GF-D8 (cell line): Measurements from ENCODE around the gene DMWD.

Experiments
- DNase-seq: peaks from one replicate; lab custom pipeline; 2025; lab: John Stamatoyannopoulos, UW

The DMWD gene, protein sequence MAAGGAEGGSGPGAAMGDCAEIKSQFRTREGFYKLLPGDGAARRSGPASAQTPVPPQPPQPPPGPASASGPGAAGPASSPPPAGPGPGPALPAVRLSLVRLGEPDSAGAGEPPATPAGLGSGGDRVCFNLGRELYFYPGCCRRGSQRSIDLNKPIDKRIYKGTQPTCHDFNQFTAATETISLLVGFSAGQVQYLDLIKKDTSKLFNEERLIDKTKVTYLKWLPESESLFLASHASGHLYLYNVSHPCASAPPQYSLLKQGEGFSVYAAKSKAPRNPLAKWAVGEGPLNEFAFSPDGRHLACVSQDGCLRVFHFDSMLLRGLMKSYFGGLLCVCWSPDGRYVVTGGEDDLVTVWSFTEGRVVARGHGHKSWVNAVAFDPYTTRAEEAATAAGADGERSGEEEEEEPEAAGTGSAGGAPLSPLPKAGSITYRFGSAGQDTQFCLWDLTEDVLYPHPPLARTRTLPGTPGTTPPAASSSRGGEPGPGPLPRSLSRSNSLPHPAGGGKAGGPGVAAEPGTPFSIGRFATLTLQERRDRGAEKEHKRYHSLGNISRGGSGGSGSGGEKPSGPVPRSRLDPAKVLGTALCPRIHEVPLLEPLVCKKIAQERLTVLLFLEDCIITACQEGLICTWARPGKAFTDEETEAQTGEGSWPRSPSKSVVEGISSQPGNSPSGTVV

DNA sequence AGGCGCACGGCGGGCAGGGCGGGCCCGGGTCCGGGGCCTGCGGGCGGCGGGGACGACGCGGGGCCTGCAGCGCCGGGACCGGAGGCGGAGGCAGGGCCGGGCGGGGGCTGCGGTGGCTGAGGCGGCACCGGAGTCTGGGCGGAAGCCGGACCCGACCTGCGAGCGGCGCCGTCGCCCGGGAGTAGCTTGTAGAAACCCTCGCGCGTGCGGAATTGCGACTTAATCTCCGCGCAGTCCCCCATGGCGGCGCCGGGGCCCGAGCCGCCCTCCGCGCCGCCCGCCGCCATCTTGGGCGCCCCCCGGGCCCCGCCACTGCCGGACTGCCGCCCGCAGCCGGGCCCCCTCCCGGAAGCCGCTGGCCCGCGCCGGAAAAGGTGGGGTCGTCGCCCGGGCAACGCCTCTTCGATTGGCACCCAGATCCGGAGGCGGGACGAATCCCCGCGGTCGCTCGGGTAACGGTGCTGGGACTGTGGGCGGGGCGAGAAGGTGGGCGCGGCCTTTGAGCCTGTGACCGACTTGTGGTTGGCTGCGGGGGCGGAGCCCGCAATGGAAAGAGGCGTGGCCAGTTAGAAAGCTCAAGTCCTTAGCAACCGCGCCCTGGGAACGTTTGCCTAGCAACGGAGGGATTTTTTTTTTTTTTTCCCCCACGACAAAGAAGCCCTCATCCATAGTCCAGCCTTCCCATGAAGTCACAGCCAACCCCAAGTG lies at the start of gene DMWD:
Gene DMWD, minus strand, starts transcription at position 376 of the 708 bp plus-strand sequence. Its CDS starts 89 bp downstream, at position 287.
- peak; percentile 80 for DNase-seq

DNA sequence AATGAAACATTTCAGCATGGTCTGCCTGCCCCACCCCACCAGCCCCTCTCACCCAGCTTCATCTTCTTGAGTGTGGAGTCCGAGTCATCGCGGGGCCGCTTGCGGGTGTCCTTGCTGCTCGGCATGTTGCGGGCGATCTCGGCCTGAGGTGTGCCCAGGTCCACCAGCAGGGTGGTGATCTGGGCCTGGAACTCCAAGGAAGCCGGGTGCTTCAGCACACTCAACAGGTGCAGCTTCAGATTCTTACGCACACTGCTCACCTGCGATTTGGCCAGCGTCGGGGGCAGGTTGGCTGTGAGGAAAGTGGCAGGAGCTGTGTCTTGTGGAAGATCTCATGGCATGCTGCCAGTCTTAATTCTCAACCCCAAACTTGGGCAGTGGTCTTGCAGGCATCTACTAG lies 49.6 kb upstream of the DMWD start:
- no peak for DNase-seq

DNA sequence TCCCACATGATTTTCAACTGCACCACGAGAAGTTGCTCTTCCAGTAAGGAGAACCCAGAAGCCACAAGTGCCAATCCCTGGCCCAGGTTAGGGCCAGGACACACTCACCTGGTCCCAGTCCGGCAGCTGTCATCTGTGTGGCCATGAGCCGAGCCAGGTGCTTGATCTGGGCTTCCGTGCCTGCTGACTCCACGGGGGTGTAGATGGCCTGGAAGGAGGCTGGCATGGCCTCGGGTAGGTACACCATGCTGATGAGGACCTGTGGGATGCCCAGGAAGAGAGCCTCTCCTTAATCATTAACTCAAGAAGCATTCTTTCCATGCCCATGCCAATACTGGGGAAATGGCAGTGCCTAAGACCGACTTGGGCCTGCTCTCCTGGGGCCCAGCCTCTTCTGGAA lies 42.3 kb upstream of the DMWD start:
- DNase-seq: no peak

DNA sequence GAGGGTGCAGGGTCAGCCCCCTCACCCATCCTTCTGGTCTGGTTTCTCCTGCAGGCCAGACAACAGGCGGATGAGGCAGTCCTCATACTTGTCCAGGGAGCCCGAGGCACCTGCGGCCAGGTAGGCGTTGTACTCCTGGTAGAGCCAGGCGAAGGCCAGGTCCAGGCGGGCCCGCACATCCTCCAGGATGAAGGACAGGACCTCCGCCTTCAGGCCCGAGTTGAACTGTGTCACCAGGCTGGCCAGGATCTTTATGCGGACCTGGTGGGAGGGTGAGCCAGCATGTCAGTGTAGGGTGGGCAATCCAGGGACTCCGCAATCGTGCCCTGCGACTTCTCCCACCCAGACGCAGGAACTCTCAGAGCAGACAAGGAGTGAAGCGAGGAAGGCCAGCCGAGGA lies 36.3 kb upstream of the DMWD start:
- no peak for DNase-seq

DNA sequence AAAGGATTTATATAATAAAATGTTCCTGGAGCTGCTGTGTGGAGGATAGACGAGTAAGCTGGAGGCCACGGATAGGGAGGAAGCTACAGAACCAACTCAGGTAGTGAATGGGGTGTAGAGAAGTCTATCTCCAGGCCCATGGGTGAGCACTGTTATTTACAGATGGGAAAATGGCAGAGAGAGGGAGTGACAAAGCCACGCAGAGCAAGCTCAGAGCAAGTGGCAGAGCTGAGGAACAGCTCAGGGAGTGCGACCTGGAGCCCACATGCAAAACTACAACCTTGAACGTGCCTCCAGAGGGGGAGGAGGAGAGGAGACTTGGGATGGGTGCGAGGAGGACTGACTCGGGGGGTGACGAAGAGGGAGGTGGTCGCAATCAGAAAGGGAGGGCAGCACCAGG lies 35.9 kb upstream of the DMWD start:
- DNase-seq: no peak

DNA sequence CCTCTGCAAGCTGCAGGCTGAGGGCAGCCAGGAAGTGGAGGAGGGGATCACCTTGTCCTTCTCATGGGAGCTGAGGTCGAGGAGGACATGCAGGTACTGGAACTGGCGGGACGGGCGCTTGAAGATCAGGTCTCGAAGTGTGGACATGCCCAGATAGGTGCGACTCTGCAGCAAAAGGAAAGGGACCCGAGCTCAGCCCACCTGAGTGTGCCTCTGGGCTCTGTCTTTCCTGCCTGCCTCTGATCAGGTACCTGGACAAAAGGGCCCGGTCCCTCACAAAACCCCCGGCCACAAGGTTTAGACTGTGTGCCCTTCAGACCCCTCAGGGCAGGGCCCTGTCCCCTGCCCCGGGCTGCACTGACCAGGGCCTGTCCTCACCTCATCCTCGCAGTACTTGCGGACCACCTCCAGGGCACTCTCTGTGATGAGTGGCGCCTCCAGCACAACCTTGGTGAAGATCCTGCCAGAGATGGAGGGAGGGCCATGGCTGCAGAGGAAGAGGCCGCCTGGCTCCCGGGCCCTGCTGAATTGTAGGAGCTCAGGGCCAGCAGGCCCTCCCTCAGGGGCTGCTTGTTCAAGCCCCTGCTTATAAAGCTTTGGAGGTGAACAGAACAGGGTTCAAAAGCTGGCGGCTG lies 34.9 kb upstream of the DMWD start:
- DNase-seq: no peak

DNA sequence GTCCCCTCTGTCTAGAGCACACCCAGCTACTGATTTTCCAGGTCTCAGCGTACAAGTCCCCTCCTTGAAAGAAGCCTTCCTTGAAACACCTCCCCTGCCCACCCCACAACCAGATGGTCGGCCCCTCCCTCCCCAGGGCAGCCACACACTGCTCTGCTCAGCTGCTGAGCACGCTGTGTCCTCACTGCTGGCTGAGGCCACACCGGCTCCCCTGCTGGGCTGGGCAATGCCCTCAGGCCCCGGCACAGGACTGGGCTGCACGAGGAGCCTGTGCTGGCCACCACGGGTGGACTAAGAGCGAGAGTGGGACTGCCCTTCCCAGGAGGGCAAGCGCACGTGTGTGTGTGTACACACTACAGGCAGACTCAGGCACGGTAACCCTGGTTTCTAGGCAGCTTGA lies 34.3 kb upstream of the DMWD start:
- DNase-seq: no peak

DNA sequence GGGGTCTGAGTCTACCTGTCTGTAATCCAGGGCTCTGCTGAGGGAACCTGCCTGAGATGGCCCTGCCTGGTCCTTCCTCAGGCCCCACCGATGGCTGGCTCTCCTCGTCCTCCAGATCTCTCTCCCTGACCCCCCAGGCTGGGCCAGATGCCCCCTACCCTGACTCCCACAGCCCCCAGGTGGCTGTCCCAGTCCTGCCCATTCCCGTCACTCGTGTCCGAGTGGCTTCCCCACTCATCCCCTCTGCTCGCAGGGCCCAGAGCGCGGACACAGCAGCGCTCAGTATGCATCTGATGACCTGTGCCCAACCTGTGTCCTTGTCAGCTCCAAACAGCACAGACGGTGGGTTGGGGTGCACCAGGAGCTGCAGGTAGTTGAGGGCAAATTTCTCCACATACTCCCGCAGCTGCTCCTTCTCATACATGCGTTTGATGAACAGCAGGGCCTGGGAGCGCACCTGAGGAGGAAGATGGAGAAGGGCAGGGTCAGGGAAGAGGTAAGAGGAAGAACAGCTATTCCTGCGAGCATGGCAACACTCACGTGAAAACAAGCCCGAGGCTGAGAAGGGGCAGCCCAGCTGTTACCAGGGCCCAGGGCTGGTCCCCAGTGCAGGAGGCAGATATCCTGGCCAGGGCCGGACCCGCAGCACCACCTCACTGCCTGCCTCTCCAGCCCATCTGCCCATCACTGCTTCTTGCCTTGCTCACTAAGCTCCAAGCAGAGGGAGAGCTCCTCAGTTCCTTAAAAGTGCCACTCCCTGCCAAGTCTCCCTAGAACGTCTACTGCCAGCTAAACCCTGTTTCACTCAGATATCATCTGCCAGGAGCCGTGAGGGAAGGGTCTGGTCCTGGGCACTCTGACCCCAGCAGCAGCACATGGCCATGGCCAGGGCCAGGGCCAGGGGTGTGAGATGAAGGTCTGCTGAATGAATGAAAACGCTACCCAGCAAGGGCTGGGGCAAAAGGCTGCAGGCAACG lies 33.6 kb upstream of the DMWD start:
- DNase-seq: no peak

DNA sequence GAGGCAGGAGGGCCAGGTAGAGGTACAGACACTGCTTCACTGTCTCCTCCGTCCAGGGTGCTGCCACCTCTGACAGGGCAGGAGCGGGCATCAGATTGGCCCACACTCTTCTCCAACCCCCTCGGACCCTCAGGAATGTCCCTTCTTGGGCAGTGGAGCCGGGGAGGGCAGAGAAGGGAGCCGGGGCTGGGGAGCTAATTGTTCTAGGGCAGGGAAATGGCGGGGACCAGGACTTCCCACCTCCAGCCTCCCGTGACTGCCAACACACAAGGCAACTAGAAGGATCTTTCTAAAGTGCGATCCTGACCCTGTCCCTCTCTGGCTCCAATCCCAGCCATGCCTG lies 32.6 kb upstream of the DMWD start:
- DNase-seq: no peak

DNA sequence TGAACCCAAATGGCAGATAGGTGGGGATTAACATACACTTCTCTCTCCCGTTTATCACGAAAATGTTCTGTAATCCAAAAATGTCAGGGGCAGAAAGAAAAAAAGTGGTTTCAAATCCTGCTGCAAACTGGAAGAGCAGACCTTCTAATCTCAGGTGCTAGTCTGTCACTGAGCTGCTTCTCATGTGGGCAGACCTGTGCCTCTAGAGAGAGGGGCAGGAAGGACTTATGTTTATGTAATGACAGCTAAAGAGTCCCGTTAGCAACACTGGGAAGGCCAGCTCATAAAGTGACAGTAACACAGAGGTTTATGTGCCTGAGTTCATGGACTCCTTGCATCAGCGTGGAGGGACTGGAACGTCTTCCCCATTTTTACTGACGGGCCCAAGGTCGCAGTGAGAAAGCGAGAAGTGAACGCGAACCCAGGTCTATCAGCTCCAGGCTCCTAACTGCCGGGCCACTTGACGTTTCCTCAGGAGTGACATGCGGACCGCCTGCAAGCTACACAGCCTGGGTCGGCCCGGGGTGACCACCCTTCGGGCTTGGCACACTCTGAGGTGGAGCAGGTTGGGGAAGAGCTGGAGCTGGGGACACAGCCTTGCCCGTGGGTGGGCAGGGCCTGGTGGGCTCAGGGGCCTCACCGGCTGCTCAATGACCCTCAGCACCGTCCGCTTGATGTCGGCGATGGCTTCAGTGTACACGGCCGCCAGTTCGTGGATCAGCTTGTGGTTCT lies 32.1 kb upstream of the DMWD start:
- DNase-seq: no peak

DNA sequence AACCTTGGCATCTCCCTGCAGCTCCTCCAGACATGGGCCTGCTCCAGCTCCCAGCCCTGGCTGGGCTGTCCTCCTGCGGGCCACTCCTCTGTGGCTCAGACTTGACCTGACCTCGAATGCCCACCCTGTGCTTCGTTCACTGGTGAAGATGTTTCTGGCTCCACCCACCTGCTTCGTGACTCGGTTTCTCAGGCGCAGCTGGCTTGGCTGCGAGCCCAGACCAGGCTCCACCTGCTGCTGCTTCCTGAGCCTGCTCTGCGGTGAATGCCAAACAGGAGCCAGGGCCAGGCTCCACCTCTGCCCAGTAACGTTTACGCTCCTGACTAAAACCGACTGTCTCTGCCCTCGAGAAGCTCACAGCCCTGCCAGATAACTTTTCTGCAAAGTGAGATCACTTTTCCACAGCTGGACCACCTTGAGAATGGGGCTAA lies 31.4 kb upstream of the DMWD start:
- DNase-seq: no peak

DNA sequence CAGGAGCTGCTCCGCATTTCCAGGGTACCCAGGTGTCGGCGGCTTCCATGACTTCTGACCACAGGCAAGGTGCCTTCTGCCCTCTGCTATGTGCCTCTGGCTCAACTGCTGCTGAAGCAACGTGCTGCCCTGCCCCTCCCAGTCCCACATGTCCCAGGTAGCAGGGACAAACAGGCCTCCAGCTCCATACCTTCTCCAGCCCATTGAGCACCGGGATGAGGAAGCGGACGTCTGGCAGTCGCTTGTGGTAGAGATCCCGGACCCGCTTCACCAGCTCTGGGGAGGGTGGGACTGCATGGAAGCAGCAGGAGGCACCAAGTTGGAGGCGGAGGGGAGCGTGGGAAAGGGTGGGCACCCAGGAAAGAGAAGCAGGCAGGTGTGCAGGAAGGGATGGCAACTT lies 30.5 kb upstream of the DMWD start:
- no peak for DNase-seq

DNA sequence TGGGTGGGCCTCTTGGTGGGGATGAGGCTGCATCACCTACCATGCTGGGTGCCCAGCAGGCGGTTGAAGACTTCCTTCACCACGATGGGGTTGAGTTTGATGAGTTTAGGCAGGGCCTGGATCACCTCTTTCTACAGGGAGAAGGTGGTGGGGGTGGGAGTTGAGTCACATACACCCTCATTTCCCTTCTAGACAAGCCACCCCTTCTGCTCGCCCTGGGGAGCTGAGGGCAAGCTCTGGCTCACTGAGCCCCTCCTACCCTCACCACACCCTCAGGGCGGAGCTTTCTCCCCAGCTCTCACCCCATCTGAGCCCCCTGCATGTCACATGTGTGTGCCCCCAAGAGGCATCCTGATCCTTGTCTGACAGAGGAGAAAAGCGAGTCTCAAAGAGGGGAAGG lies 30.1 kb upstream of the DMWD start:
- DNase-seq: no peak

DNA sequence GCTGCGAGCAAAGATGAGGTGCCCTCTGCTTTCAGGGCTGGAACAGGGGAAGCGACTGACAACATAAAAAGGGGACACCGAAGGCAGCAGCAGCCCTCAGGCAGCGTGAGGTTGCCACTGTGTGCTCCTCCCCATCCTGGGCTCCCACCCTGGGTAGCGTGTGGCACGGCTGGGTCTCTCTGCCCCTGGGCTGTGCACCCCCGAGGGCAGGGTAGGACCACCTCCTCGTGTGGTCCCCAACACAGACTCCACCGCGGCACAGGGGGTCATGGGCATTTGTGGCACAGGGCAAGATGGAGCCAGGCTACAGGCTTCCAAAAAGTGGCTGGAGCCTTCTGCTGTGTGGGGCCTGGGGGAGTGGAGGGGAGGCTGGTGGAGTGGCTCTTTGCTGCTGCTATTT lies 28.9 kb upstream of the DMWD start:
- no peak for DNase-seq

DNA sequence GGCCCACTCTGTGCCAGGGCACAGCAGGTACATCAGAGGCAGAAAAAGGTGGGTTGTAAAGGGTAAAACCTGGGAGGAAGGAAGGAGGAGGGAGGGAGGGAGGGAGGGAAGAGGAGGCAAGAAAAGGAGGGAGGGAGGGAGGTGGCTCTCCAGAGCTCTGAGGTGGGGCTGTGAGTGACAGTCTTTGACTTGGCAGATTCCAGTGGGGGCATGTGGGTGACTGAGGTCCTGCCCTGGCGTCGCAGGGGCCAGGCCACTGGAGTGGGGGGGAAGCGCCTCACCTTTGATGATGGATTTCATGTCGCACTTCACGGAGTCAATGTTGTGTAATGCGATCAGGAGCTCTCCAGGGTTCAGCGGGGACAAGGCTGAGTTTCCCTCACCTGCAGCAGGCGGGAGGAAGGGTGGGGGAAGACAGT lies 28.5 kb upstream of the DMWD start:
- DNase-seq: no peak

DNA sequence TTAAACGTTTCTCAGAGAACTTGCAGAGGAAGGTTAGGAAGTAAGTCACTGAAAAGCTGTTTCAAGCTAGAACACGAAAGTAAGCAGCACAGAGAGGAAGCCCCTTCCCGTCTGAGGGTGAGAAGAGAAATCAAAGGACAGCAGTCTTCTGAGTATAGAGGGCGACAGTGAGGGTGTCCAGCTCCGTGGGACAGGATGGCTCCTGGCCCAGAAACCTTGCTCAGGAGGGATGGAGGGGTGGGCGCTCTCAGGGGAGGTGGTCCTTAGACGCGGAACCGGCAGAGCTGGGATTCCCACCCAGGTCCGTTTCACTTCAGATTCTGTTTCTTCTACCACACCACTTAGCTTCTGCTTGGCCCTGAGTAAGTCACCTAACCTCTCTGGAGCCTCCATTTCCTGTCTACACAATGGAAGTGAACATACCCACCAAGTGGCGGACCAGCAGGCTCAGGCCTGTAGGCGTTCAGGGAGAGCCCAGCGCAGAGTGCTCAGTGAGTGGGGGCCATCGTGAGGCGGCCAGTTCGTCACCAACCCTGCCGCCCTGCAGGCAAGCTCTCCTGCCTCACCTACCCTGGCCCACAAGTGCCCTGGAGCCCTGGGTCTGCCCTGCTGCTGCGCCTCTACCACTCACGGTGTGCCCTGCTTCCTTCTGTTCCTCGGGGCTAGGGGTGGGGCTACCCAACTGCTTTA lies 27.9 kb upstream of the DMWD start:
- no peak for DNase-seq

DNA sequence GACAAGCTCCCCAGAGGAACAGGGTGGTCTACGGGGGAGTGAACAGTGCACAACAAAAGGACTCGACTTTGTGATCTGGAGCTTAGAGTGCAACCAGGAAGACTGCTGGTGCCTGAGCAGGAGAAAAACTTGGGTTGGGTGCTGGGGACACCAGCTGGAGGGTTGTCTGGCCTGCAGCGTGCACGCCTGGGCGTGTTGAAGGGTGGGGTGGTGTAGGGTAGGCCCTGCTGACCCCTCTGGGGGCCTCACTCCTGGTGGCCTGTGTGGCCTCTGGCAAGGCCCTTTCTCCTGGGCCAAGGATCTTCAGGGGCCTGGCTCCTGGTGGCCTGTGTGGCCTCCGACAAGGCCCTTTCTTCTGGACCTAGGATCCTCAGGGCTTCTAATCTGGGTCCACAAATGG lies 27.1 kb upstream of the DMWD start:
- DNase-seq: no peak

DNA sequence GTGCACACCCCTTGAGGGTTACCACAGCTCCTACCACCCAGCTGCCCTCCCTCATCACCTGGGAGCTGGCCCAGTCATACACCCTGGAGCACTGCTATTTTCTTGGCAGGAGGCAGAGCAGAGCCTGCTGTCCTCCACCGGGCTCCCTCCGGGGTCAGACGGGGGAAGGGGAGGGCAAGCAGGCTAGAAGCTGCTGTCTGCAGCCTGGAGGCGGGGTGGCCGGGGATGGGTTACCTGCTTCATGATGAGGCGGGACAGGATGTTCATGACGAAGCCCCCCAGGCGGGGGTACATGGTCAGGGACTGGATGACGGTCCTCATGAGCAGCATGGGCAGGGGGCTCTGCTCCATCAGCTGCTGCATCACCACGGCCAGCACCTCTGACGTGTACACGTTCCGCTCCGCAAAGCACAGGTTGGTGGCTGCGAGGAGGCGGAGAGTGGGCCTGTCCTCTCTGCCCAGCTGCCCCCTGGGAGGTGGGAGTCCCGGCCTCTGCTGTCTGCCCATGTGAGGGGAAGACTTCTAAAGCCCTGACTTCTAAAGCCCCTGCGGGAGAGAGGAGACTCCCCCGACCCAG lies 25.2 kb upstream of the DMWD start:
- no peak for DNase-seq

DNA sequence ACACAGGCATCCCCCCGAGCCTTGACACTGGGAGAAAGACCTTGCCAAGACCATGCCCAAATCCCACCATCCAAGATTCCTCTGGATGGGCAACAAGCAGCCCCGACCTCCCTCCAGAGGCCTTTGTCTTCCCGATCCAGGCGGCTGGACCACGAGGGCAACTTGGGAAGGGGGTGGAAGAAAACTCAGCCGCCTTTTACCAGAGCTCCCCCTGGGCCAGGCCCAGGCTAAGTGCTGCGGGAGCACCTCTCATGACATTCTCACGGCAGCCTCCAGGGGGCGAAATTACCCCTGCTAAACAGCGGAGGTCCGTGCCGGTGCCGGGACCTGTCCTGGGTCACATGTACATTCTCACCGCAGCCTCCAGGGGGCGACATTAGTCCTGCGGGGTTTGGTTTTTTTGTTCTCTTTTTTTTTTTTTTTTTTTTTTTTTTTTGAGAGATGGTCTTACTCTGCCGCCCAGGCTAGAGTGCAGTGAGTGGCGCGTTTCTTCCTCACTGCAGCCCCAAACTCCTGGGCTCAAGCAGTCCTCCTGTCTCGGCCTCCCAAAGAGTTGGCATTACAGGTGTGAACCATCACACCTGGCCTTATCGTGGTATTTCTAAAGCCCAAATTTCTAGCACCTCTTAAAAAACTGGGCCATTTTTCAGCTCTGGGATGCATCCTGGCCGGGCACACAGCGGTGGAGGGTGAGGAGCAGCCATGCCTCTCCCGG lies 24.5 kb upstream of the DMWD start:
- peak; percentile 80 for DNase-seq
